HG02885 (cell line): ENCODE measurements around the gene BPIFB1.

Experiments used
- ATAC-seq: cut with Tn5 transposase; IDR thresholded peaks from one replicate; pipeline ENCODE4 v1.9.1; 2021; ENCODE audit warnings: mild to moderate bottlenecking; ENCODE audit not compliant: unreplicated experiment, poor library complexity

Gene BPIFB1

DNA sequence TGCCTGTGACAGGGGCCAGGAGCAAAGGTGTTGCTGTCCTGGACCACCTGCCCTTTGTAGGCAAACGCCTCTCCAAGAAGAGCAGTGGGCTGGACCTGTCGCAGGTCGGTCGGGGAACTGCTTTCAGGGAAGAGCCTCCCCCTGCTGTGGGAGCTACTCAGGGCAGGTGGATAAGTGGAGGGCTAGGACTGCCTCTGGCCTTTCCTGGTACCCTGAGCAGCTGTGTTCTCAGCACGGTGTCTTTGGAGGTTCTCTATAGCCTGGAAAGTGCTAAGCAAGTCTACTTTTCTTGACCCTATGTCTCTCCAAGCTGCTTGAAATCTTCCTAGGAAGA, 35.0 kb downstream of the BPIFB1 start:
- ATAC-seq: no peak

GRCh38 chr20:33320006-33320405, 37.0 kb downstream of the BPIFB1 start:
- ATAC-seq: no peak

GRCh38 chr20:33322456-33322855, 39.4 kb downstream of the BPIFB1 start:
- ATAC-seq: no peak

DNA sequence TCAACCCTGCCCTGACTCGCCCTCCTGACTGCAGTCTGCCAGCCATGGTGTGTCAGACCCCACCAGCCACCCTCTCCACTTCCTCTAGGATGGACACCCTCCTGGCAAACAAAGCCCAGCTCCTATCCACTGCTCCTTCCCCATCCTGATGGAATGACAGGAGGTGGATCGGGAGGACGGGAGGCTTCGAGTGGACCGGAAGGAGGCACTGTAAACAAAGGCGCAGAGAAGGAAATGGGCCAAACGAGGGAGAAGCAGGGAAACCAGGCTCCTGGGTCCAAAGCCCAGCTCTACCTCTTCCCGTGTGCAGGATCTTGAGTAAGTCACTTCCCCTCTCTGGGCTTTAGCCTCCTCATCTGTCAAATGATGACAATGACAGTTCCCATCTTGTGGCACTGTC, 40.2 kb downstream of the BPIFB1 start:
- ATAC-seq: no peak

GRCh38 chr20:33325350-33325749, 42.3 kb downstream of the BPIFB1 start:
- ATAC-seq: no peak

DNA sequence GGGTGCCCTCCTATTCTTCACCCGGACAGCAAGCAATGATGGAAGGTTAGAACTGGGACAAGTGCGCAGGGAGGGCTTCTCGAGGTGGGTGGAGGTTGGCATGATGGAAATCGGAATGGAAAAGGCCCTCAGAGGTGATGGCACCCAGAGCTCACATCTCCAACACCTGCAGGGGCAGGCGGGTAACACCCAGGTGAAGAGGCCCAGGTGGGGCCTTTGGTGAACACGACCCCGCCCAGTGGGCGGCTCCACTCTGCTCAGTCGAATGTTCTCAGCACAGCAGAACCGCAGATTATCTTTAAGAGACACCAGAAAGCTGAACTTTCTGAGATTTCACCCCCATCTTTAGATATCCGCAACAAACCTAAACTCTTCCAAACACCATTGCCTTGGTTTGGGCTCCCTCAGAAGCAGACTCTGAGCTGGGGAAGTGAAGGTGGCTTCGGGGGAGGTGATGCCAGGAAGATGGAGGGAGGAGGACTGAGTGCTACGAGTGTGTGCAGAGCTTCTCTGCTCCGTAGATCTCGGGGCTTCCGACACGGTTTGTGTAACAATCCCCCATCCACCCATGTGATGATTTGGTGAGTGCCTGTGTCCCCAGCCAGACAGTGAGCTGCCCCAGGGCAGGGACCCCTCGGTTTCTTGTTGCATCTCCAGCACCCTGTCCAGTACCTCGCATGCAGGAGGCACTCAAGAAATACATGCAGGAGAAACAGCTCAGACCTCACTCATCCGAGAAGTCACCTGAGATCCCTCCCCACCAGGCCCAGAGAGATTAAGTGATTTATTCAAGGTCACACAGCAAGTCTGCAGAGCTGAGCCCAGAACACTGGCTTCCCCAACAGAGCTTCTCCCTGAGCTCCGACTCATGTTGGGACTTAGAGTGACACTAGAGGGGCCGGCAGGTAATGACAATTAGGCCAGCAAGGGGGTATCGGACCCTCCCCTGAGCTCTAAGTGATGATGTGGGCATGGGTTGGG, 45.4 kb downstream of the BPIFB1 start:
- no peak for ATAC-seq

DNA sequence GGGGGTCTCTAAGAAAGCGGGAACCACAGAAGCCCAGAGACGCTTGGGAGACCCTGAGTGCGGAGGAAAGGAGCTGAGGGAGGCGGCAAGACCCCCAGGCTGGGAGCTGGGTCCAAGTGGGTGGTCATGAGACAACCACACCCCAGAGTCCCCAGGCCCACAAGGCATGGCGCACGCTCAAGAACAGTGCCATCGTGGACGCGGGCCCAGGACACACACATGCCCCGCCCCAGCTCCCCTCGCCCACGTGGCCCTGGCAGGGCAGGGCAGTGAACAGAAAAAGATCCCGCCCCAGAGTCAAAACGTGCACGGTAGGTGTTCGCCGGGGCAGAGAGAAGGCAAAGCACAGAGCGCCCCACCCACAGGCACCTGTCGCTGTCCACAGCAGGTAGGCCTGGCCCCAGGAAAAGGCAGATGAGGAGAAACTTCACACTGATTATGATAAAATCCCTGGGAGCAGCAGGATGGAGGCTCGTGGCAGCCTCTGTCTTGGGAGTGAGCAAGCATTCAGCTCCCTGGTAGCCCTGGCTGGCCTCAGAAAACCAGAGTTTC, 50.0 kb downstream of the BPIFB1 start:
- no peak for ATAC-seq

GRCh38 chr20:33333616-33334015, 50.6 kb downstream of the BPIFB1 start:
- no peak for ATAC-seq

GRCh38 chr20:33334111-33334510, 51.1 kb downstream of the BPIFB1 start:
- no peak for ATAC-seq

DNA sequence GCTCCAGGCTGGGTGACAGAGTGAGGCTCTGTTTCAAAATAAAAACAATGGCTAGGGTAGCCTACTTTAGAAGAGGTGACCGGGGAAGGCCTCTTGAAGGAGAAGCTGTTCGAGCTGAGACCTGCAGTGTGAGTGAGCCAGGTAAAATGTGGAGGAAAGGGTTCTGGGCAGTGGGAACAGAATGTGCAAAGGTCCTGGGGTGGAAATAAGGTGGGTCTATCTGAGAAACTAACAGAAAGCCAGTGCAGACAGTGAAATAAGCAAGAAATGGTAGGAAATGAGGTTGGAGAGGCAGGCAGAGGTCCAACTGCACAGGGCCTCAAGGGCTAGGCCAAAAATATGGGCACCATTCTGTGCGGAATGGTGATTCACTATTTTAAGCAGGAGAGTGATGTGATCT, 53.4 kb downstream of the BPIFB1 start:
- ATAC-seq: no peak

- no peak for ATAC-seq
Observed at GRCh38 chr20:33337119-33337518, 54.1 kb downstream of the BPIFB1 start.

DNA sequence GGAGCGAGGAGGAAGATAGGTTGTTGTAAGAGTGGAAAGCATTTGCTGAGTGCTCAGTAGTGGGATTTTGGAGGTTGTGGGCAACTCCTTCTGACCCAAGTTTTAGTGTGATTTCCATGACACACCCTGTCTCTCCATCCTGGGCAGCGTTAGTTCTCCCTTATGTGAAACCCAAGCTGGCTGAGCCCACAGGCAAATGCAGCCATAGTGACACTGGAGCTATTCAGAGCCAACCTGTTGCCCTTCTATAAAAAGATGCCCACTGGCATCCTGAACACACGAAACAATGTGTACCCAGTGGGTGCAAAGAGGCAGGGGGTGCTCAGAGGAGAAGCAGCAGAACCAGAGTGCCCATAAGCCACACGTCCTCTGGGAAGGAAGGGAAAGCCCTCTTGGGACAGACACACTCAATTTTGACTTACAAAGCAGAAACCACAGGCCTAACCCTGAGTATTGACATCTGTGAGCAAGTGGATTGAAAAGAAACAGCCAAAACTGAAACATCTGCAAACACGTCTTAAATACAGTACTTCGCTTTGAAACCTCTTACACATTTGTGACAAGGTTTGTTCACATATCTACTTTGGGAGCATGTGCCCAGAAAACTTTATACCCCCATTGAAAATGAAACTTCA, 54.6 kb downstream of the BPIFB1 start:
- peak; percentile 56 for ATAC-seq

DNA sequence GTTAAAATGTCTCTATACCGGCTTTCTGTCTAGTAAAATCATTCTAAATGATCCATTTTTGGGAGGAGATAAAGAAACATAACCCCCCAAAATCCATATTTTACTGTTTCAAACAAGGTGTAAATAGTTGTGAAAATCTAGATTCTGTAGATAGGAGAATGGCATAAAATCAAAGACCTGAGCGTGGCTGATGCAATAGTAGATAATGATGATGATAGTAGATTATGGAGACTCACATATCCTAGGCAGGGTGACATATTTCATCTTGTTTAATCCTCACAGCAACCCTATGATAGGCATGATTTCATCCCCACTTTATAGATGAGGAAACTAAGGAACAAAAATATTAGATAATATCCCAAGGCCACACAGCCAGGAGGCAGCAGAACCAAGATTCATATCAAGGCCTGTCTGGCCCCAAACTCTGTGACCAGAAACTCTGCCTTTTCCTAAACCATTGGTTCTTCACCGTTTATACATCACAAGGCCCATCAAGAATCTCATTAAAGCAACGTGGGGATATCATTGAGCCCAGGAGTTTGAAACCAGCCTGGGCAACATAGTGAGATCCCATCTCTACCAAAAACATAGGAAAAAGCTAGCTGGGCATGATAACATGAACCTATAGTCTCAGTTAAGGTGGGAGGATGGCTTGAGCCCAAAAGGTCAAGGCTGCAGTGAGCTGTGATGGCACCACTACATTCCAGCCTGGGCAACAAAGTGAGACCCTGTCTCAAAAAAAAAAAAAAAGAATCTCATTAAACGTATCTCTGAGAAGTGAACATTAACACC, 55.6 kb downstream of the BPIFB1 start:
- ATAC-seq: no peak

DNA sequence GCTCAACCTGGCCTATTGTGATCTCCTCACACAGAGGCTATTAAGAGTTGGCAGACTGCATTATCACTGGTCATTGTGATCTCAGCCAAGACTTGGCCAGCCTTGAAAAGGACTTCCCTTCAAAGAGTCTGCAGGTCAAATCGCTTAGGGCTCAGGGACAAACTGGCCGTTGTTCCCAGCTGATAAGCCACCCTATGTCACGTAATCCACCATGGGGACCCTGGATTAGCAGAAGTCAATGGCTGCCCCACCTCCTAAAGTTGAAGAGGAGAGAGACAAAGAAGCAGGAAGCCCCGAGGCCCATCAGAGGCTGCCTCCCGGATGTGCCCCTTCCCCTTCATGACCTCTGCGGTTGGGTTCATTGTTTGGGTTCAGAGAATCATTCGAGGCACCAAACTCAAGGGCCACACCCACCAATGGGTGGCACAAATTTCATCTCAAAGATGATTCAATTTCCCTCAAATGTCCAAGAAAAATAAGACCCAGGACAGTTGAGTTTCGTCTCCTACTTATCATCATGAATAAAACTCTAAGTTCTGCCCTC, 56.6 kb downstream of the BPIFB1 start:
- ATAC-seq: no peak

GRCh38 chr20:33343521-33343920, 60.5 kb downstream of the BPIFB1 start:
- no peak for ATAC-seq

GRCh38 chr20:33345342-33345741, 62.3 kb downstream of the BPIFB1 start:
- no peak for ATAC-seq

- ATAC-seq: no peak
Observed at GRCh38 chr20:33348136-33348937, 65.3 kb downstream of the BPIFB1 start.

GRCh38 chr20:33349493-33349892, 66.5 kb downstream of the BPIFB1 start:
- ATAC-seq: no peak

DNA sequence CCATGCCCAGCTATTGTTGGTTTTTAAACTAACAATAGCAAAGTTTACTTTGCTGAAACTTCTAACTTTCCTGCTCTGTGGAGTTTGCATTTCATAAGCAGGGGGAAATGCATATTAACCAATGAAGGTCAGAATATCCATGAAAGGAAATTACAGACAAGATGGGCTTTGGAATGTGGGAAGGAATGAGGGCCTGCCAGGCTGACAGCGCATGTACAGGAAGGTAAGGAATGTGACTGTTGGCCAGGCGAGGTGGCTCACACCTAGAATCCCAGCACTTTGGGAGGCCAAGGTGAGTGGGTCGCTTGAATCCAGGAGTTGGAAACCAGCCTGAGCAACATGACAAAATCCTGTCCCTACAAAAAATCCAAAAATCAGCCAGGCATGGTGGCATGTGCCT, 68.7 kb downstream of the BPIFB1 start:
- no peak for ATAC-seq
